ENCODE results near the gene HCLS1.

DNA sequence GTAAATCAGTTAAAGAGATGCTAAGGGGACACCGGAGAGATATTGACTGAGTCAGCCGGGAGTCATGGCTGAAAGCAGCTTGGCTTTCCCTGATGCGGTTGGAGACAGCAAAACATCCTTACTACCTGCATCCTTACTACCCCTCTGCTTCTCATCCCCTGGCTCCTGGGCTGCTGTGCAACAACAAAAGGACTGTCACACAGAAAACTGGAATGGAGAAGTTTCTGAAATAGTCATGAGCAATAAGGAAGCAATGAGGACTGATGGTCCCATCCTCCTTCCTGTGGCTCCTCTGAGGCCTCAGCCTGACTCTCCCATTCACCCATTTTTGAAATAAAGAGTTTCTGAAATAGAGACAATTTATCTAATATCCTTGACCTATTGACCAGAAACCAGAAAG is 1.1 kb downstream of the HCLS1 start:
- TF ChIP-seq, protein P1, sequence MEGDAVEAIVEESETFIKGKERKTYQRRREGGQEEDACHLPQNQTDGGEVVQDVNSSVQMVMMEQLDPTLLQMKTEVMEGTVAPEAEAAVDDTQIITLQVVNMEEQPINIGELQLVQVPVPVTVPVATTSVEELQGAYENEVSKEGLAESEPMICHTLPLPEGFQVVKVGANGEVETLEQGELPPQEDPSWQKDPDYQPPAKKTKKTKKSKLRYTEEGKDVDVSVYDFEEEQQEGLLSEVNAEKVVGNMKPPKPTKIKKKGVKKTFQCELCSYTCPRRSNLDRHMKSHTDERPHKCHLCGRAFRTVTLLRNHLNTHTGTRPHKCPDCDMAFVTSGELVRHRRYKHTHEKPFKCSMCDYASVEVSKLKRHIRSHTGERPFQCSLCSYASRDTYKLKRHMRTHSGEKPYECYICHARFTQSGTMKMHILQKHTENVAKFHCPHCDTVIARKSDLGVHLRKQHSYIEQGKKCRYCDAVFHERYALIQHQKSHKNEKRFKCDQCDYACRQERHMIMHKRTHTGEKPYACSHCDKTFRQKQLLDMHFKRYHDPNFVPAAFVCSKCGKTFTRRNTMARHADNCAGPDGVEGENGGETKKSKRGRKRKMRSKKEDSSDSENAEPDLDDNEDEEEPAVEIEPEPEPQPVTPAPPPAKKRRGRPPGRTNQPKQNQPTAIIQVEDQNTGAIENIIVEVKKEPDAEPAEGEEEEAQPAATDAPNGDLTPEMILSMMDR (IDR thresholded peaks at IDR 0.05) = no peak
- TF ChIP-seq POLR2A (IDR thresholded peaks at IDR 0.05) = no peak
- no peak for TF ChIP-seq POLR2AphosphoS5 (IDR thresholded peaks at IDR 0.05)

Data from gastroesophageal sphincter (tissue), 3 donors.